GM06990 (cell line): ENCODE measurements around the gene RASSF10.

Source experiments
- DNase-seq: peaks from one replicate; pipeline ENCODE4 v3.0.0-alpha.2; 2011; ENCODE audit not compliant: insufficient read length; ENCODE audit errors: extremely low read depth
- H3K27me3 ChIP-seq: replicated peaks from 2 replicates; pipeline ENCODE4 v1.6.0; 2011; ENCODE audit warnings: low read length; ENCODE audit not compliant: control insufficient read depth, insufficient read depth
- H3K36me3 ChIP-seq: 2 replicates; pipeline ENCODE4 v1.5.1; 2011; ENCODE audit warnings: low read length; ENCODE audit not compliant: control insufficient read depth, insufficient read depth
- H3K4me3 ChIP-seq: replicated peaks from 2 replicates; pipeline ENCODE4 v1.5.1; 2011; ENCODE audit warnings: low read depth, mild to moderate bottlenecking, control low read depth, low read length
- TF ChIP-seq, protein P1 (sequence below): IDR thresholded peaks from 2 replicates; pipeline ENCODE4 v1.5.1; 2011; ENCODE audit warnings: low read length, control low read depth, mild to moderate bottlenecking, inconsistent platforms; ENCODE audit not compliant: insufficient read depth, poor library complexity, severe bottlenecking

RASSF10 gene

DNA sequence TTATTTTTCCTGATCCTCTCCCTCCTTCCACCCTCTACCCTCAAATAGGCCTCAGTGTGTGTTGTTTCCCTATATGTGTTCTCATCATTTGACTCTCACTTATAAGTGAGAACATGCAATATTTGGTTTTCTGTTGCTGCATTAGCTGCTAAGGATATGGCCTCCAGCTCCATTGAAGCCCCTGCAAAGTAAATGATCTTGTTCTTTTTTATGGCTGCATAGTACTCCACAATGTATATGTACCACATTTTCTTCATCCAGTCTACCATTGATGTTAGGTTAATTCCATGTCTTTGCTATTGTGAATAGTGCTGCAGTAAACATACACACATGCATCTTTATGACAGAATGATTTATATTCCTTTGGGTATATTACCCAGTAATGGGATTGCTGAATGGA lies 13.3 kb upstream of the RASSF10 start:
- DNase-seq = no peak
- H3K36me3 ChIP-seq = no peaks in the 10 kb centered on the region
- TF ChIP-seq, protein P1, sequence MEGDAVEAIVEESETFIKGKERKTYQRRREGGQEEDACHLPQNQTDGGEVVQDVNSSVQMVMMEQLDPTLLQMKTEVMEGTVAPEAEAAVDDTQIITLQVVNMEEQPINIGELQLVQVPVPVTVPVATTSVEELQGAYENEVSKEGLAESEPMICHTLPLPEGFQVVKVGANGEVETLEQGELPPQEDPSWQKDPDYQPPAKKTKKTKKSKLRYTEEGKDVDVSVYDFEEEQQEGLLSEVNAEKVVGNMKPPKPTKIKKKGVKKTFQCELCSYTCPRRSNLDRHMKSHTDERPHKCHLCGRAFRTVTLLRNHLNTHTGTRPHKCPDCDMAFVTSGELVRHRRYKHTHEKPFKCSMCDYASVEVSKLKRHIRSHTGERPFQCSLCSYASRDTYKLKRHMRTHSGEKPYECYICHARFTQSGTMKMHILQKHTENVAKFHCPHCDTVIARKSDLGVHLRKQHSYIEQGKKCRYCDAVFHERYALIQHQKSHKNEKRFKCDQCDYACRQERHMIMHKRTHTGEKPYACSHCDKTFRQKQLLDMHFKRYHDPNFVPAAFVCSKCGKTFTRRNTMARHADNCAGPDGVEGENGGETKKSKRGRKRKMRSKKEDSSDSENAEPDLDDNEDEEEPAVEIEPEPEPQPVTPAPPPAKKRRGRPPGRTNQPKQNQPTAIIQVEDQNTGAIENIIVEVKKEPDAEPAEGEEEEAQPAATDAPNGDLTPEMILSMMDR = no peak
- H3K4me3 ChIP-seq = no peak overlapping the region
- H3K27me3 ChIP-seq = no peaks in the 10 kb centered on the region

DNA sequence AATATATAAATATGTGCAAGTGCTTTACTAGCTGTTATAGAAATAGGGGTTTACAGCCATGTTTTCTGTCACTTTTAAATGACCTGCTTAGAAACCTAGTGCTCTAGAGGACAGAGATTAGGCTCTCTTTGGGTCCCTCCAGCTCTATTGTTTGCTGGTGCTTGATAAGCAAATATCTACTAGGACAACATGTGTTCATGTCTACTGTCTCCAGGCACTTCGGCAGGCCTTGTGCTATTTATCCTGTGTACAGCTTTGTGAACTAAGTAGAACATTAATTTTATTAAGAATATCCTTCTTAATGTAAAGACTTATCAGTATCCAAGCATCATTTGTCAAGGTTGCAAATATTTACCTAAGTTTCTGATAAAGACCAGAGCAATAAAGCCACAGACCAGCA lies 11.9 kb upstream of the RASSF10 start:
- H3K4me3 ChIP-seq = no peak overlapping the region
- H3K36me3 ChIP-seq = no peaks in the 10 kb centered on the region
- TF ChIP-seq, protein P1 = no peak
- no peak for DNase-seq
- no peaks in the 10 kb centered on the region for H3K27me3 ChIP-seq

DNA sequence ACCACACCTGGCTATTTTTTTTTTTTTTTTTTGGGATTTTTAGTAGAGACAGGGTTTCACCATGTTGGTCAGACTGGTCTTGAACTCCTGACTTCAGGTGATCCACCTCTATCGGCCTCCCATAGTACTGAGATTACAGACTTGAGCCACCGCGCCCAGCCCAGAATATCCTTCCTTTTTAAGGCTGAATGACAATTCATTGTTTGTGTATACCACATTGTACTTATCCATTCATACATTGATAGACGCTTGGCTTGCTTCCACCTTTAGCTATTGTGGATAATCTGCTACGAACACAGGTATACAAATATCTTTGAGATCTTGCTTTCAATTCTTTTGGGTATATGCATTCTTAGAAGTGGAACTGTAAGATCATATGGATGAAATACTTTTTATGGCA lies 10.8 kb upstream of the RASSF10 start:
- no peak overlapping the region for H3K4me3 ChIP-seq
- TF ChIP-seq, protein P1 = no peak
- H3K36me3 ChIP-seq = no peaks in the 10 kb centered on the region
- no peak for DNase-seq
- no peaks in the 10 kb centered on the region for H3K27me3 ChIP-seq

DNA sequence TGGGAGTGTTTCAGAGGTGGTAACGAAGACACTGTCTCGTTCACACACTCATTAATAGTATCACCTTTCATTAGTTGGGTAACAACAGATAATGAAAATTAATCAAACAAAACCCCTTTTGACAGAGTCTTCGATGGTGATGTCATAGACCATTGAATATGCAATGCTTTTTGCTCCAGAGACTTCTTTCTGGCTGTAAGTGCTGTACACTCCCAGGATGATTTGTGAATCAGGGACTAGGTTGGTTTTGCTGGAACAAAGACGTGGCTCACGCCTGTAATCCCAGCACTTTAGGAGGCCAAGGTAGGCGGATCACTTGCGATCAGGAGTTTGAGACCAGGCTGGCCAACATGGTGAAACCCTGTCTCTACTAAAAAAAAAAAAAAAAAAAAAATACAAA lies 9.5 kb upstream of the RASSF10 start:
- DNase-seq = no peak
- Histone ChIP-seq H3K27me3 (no peaks in the 10 kb centered on the region; the same call in 1 of the 2 replicates), H3K36me3 (no peaks in the 10 kb centered on the region), H3K4me3 (no peak overlapping the region)
- TF ChIP-seq, protein P1 = no peak

DNA sequence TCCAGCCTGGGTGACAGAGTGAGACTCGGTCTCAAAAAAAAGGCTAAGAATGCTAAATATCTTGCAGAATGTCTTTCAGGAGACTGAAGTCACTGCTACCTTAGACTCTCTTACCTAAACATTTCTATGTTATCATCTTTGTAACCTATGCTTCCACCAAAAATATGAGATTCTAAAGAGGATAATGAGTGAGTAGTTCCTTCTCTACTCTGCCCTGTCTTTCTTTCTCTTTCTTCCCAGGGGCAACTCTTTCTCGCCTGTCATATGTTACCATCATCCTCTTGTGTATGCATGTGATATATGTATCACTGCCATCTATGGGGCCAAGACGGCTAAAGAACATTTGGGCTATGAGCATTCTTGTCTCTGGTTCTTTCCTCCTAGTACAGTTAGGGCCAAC lies 9.0 kb upstream of the RASSF10 start:
- no peak for DNase-seq
- no peak overlapping the region for H3K4me3 ChIP-seq
- no peaks in the 10 kb centered on the region for H3K36me3 ChIP-seq
- TF ChIP-seq, protein P1 = no peak
- no peaks in the 10 kb centered on the region; the same call in 1 of the 2 replicates for H3K27me3 ChIP-seq

DNA sequence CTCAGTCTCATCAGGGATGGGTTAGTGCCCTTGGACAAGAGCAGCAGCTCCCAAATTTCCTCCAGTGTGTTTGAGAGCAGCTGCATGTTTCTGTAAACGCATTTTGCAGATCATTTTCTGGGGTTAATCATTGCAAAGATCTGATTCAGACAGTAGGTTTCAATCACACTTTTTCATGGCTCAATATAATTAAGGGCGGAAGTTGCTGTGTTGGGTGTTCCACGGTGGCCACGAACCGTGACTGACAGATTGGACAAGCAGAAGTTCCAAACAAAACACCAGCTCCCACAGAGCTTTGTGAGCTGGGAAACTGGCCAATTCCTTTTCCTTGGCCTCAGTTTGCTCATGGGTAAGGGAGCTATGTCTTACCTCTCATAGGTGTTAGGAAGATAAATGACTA lies 8.4 kb upstream of the RASSF10 start:
- Histone ChIP-seq H3K27me3 (no peaks in the 10 kb centered on the region; the same call in 1 of the 2 replicates), H3K4me3 (no peak overlapping the region), H3K36me3 (no peaks in the 10 kb centered on the region)
- no peak for DNase-seq
- TF ChIP-seq, protein P1 = no peak
